ENCODE results near the gene TACR1. TPM values are rescaled to one million over a fixed set of nuclear protein-coding genes. Genes with fewer than 3 reads are reported as not detected.
A peak's percentile ranks its signal among the peaks of the same experiment; 100 is the strongest.
"Not testable (repeated sequence)": the region's sequence is repeated elsewhere in the genome, so short reads cannot be mapped to it uniquely, and the experiment has no call there.

Gene TACR1
- total RNA-seq, 1 donor from 2014 or later = 8.2 TPM

DNA sequence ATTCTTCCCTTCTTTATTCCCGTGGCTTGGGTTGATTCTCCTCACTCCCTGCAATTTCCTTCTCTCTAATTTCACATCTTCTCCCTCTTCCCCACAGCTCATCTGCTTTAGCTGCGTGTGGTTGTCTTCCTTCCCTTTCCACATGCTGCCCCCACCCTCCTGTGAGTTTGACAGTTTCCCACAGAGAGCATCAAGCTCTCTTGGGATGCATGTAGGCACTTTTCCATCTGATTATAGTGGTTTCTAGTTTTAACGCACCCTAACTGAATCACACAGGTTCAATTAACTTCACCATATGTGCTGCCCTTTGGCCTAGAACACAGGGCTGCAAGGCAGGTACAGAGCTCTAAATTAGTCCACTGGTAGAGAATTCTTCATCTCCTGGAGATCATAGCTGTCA is 110.5 kb downstream of the TACR1 start:
- no peak for DNase-seq (ENCODE audit: low spot score)

DNA sequence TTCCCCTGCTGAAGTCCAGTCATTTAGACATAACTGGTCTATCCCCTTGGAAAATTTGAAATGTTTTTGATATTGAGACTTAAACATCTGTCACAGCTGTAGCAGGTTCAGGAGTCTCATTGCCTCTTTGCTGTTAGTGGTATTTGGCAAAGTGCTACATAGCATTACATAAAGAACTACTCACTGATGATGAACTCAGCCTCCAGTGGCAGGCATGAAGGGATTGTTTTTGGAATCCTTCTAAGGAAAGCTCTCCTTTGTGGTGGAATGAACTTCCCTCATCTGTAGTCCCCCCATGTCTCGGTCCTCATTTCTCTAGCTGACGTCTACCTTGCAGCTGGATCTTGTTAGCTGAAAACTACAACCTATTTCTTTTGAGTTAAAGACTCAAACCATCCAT is 111.6 kb downstream of the TACR1 start:
- DNase-seq (ENCODE audit: low spot score) = no peak

DNA sequence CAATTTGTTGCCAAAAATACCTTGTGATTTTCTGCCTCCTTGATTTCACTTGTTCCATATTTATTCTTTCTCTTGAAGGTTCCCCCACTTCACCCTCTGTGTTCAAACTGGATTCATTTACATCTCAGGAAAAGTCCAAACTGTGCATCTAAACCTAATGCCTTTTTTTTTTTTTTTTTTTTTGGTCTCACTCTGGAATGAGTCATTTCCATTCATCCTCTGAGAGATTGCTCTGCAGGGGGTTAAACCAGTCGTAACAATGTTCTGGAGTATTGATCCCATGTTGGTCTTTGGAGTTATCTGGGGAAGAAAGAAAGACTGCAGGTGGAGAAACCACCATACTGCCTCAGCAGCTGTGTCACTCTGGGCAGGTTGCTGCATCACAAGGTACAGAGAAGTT is 119.7 kb downstream of the TACR1 start:
- DNase-seq (ENCODE audit: low spot score) = no peak

DNA sequence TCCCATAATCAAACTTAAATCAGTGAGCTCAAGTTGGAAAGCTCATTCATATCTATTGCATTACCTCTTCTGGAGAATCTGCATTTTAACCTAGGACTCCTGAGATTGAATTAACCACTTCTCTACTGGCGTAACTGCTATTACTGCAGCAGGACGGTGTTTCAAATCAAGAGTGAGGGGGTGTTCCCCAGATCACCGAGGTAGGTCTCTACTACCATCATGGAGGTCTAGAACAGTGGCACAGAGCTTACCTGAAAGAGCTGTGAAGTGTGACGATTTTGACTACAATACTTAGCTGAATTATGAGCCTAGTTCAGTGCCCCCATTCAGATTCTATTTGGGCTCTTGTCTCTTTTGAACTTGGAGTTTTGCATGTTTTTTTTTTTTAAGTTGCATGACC is 121.4 kb downstream of the TACR1 start:
- DNase-seq (ENCODE audit: low spot score) = no peak

DNA sequence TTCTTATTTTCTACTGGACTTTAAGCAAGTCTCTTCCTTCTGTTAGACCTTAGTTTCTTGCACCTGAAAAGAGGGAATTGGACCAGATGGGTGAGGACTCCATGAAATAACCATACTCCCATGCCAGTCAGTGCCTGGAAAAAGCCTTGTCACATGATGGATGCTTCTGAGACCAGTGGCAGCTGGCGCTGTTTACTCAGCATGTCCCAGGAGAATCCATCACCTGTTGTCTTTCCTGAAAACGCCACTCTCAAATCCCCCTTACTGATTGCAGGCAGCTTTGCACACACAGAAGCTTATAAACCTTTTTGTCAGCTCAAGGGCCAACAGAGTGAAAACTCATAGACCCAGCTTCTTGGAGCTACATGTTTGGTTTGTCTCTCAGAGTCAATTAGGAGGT is 123.2 kb downstream of the TACR1 start:
- no peak for DNase-seq (ENCODE audit: low spot score)

DNA sequence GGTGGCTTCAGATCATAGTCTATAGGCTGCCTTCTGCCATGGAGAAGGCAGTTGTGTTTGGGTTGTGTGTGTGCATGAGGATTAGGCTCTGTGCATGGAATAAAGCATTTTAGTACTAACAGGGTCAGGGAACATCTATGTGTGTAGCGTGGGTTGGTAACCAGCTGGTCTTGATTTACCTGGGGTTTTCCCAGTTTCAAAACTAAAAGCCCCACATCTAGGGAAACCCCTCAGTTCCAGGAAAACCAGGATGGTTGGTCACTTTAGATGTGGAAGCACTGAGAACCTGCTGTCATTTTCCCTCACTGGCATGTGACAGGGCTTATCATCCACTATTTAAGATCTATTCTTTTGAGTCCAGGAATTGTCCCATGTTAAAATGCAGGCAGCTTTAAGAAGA is 124.6 kb downstream of the TACR1 start:
- DNase-seq (ENCODE audit: low spot score) = no peak

DNA sequence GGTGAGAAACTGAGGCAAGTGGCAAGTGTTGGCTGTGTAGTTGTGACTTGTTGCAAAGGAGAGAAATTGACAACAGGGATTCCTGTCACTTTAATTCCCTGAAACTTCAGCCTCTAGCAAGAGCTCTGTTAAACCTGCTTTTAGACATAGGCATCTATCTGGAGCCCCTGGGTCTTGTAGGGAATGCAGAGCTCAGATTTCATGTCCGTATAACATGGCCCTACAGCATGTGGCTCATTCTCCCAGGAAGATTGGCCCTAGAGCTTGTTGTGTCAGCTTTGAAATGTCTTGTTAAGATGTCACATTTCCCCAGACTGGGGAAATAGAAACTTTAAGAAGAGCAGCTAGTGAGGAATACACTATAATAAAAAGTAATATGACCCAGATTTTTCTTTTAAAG is 125.1 kb downstream of the TACR1 start:
- DNase-seq (ENCODE audit: low spot score) = no peak

DNA sequence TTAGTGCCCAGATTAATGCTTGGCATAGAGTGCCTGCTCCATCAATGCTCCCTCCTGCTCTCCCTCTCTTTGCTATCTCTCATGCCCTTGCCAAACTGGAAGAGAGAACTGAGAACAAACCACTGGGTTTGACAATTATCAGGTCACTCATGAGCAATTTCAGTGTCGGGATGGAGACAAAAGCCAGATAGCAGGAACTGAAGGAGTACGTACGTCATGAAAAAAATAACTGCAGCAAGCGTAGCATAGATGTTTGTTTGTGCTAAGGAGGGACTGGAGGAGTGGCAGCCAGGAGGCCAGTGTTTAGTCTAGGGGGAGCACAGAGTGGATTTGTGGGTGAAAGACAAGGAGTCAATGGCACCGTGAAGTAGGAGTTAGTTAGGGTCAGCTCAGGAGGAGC is 127.6 kb downstream of the TACR1 start:
- peak; percentile 86 for DNase-seq (ENCODE audit: low spot score)

DNA sequence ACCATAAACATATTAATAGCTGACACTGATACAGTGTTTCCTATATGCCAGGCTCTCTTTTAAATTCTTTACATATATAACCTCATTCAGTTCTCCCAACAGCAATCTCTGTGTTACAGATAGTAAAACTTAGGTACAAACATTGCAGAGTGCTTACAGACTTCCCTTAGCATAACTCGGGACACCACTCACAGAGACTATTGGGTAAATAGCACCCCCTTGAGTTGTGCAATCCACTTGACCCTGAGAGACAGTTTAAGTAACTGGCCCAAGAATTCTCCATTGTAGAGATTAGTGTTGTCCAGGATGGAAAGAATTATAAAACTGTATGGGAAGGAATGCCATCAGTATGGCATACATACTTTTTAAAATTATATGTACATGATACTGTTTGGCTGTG is 130.8 kb downstream of the TACR1 start:
- no peak for DNase-seq (ENCODE audit: low spot score)

DNA sequence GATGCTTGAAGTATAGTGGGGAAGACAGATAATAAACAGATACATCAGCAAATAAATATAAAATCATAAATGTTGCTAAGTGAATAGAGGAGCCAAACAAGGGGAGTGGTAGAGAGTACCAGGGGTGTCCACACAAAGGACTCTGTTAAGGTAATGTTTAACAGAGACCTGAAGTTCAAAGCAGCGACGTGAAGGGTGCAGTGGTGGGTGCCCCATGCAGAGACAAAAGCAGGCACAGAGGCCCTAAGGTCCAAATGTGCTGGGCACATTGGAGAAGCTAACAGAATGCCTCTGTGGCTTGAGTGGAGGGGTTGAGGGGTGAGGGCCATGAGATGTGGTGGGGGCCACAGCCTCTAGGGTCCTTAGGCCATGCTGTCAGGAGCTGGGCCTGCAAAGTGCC is 131.8 kb downstream of the TACR1 start:
- DNase-seq (ENCODE audit: low spot score) = no peak

DNA sequence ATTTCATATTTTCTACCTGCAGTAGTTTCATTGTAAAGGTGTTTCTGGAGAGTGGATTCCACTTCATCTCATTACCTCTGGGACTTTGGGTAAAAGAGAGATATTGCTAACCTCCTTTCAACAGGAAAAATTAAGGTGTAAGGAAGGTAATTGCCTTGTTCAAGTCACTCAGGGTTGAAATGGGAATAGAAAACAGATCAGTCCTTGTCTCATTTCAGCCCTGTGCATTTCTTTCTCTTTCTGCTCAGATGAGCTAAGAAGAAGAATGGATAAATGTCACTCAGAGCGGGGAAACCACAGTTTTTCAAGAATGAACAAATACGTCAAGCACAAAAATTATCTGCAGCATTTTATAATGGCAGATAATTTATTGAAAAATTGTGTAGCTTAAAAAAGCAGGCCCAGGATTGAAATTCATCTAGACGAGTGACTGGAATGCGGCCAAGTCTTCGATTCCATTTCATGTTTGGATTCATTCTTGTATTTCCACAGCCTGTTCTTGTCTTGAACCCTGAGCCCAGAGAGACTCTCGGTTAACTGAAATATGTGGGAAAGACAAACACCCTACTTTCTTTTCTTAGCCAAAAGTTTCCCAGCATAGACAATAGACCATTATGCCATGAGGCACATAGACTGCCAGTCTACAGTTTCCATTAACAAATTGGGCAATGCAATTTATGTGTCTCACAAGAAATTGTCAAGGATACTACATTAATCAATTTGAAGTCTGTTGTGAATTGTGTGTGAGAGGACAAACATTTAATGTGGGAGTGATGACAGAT is 133.0 kb downstream of the TACR1 start:
- no peak for DNase-seq (ENCODE audit: low spot score)

DNA sequence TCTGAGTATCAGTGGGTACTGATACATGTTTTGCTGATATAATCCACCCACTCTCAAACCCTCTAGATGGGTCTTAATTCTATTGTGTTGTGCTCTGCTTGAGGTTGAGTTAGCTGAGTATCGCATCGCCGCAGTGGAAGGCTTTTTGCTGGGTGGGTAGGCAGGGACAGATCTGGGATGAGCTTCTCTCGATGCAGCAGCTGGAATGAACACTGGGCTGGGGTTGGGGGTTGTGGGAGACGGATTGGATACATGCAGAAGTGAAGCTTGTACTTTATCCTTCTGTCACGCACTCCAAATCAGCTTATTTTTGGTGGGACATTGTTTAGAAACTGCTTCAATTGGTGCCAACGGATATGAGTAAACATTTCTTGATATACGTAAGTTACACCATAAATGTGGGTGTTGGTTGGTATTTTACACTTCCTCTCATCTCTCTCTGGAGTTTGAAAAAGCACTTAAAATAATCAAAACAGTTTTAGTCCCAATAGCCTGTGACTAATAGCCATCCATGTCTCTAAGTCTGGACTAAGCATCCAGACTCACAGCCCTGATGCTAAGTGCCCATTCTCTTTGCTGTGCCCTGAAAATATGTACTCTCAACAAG is 133.8 kb downstream of the TACR1 start:
- DNase-seq (ENCODE audit: low spot score) = no peak

DNA sequence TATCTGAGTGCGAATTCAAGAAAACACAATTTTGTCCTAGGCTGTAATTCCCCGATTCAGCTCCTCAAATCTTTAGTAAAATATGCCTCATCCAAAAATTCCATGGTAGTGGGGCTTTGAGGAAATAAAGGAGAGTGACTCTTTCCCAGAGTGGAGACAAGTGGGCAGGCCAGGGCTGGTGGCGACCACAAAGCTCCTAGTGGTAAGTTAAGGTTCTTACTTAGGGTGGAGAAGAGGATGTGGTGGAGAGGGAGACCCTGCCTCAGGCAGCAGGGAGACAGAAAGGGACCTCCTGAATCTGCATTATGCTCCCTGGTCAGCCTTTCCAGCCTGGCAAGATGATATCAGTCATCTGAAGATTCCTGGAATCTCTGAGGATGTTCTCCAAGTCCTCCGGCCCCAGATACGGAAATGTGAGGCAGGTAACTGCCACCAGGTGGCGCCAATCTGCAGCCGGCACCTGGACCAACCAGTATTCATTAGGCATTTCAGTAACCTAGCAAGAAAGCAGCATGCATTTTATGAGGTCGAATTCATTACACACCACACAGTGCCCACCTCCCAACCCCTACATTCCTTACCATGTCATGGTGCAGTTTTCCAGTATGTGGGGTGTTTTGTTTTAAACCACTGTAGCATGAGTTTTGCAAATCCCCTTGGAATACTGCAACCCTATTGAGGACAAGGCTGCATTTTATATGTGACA is 134.5 kb downstream of the TACR1 start:
- DNase-seq (ENCODE audit: low spot score) = peak; percentile 49

DNA sequence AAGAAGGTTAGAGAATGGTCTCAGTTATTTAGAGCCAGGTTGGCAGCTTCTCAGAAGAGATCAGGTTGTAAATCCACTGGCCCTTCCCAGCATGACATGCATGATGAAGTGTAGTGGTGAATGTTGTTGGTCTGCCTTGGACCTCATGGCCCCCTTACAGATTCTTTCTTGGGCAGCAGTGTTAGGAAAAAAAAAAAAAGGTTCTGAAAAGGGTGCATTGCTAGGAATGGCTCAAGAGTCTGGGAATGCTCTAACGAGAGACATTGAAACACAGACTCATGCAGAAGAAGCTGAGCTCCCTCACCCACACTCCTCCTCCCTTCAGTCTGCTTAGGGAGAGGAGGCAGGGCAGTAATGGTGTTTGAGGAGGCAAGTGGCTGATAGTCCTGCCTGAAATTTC is 135.4 kb downstream of the TACR1 start:
- peak; percentile 93 for DNase-seq (ENCODE audit: low spot score)

DNA sequence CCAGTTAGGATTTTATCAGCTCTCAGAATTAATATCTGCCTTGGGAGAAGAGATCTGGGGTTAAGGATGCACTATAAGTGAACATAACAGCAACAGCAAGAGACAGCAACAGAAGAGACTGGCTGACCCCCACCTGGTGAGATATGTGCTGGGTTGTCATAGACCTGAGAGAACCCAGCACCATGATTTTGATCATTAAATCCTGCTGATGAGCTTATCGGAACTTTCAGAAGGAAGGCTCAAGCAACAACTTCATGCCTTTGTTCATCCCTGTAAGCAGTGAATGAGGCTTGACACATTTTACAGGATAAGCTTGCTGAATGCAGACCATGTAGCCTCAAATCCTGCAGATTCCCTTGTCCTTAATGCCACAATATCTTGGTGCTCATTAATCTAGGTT is 140.9 kb downstream of the TACR1 start:
- peak; percentile 80 for DNase-seq (ENCODE audit: low spot score)

DNA sequence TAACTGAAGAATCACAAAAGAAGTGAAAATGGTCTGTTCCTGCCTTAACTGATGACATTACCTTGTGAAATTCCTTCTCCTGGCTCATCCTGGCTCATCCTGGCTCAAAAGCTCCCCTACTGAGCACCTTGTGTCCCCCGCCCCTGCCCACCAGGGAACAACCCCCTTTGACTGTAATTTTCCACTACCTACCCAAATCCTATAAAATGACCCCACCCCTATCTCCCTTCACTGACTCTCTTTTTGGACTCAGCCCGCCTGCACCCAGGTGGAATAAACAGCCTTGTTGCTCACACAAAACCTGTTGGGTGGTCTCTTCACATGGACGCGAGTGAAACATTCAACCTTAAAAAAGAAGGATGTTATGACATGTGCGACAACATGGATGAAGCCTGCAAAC is 142.2 kb downstream of the TACR1 start:
- not testable (repeated sequence) for DNase-seq (ENCODE audit: low spot score)

DNA sequence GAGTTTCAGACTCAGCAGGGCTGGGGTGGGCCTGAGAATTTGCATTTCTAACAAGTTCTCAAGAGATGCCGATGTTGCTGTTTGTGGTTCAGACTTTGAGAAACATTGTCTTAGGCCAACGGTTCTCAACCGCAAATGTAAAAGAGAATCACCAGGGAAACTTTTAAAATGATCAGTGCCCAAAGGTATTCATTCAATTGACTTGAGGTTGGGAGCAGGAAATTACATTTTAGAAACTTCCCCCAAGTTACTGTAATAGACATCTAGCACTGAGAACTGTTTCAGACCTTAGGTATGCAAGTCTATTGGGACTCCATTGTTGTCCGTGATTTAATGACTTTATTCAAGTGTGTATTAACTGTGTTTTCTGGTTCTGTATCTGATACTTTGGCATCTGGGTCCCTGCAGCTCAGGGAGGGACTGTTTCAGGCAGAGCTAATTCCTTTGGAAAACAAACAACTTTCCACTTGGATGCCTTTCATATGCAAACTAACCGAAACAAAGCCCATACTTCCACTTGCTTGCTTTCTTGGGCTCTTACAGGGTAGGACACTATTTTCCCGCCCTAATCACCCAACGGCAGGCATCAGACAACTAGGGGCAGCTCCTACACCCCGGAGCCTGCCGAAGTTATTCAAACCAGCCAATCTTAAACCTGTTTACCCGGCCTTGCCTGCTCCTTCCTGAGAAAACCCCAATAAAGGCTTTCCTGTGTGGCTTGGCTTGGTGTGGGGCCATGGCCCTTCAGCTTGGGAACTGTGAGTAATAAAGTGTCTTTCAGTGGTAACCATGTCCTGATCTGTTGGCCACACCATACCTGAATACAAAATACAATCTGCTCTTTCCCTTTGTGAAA is 143.3 kb downstream of the TACR1 start:
- DNase-seq (ENCODE audit: low spot score) = no peak

DNA sequence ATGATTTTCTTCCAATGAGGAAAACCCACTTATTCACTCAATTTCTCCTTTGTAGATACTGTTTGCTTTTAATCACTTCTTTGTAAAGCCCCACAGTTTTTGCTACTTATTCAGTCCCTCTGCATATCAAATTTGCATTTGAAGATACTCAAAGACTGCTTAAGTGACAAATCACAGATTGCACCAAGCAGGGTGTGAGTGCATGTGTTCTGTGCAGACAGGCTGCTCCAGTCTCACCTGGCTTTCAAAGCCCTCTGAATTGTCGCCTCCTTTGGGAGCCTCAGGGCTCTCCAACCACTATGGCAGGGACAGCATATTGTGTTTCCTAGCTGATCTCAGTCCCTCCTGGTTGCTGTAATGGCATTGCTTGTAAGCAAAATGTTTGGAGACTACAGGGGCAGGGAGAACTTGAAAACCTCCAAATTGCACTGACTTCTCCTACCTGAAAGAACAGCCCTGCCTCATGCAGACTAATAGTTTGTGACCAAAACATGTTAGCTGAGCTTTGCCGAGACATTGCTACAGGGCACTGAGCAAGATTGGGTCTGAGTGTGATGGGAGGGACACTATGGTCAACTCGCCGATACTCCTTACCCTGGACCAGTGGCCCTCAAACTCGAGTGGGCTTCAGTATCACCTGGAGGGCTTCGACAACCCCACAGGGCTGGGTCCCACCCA is 144.0 kb downstream of the TACR1 start:
- DNase-seq (ENCODE audit: low spot score) = no peak

DNA sequence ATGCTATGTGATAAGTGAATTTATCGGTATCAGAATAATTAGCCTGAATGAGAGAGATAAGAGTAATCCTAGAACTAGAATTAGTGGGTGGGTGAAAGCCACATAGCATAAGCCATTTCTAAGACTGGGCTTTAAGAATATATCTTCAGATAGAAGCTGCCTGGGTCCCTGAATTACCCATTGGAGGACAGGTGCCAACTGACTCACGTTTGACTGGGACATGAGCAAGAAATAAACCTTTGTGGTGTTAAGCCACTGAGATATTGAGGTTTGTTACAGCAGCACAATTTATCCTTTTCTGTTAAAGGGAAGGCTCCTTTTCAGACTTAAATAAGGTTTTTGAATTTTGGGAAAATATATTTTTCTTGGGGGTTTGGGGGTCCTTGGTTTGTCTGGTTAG is 145.0 kb downstream of the TACR1 start:
- DNase-seq (ENCODE audit: low spot score) = no peak

DNA sequence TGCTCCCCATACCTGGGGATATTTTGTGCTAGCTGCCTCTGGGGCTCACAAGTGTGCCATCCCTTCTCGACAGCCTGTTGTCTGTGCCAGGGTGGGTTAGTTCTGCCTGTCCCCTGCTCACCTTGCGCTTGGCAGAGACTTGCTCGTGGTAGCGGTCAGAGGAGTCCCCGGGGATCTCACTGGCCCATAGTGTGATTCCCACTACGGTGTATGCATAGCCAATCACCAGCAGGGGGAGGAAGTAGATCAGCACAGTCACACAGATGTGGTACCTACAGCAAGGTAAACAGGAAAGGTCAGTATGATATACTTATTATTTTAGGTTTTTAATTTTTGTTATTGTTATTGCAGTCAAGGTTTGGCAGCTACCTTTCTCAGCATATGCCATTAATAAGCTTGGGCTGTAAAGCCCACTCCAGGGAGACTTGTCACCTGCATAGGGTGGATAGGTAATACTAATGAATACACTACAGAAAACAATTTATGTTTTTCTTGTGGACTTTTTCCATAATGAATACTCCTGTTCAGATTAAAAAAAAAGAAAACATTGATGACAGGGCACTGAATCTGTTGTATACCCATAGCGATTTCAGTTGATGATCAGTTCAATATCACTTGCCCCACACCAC is 145.7 kb downstream of the TACR1 start:
- DNase-seq (ENCODE audit: low spot score) = no peak
